A673 (cell line): ENCODE measurements around the gene PRKAG2.

Experiments used
- EZH2 ChIP-seq: fragments of 200-600 bp; sonication (generic); IDR thresholded peaks from 2 replicates; pipeline ENCODE4 v1.6.1; 2017; ENCODE audit warnings: borderline replicate concordance, low read depth, mild to moderate bottlenecking, mixed read lengths, antibody characterized with exemption, low read length; ENCODE audit not compliant: poor library complexity, severe bottlenecking
- TF ChIP-seq, protein P1 (sequence below): fragments of 300-800, 200-600 bp; sonication (generic); conservative IDR thresholded peaks from 2 replicates; pipeline ENCODE4 v1.5.1; 2017; ENCODE audit warnings: low read depth, mild to moderate bottlenecking, antibody characterized with exemption, low read length, moderate library complexity, mixed read lengths

GRCh38 chr7:151821226-151821625 is 55.7 kb downstream of the PRKAG2 start:
- TF ChIP-seq, protein P1, sequence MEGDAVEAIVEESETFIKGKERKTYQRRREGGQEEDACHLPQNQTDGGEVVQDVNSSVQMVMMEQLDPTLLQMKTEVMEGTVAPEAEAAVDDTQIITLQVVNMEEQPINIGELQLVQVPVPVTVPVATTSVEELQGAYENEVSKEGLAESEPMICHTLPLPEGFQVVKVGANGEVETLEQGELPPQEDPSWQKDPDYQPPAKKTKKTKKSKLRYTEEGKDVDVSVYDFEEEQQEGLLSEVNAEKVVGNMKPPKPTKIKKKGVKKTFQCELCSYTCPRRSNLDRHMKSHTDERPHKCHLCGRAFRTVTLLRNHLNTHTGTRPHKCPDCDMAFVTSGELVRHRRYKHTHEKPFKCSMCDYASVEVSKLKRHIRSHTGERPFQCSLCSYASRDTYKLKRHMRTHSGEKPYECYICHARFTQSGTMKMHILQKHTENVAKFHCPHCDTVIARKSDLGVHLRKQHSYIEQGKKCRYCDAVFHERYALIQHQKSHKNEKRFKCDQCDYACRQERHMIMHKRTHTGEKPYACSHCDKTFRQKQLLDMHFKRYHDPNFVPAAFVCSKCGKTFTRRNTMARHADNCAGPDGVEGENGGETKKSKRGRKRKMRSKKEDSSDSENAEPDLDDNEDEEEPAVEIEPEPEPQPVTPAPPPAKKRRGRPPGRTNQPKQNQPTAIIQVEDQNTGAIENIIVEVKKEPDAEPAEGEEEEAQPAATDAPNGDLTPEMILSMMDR = no peak
- no peak for TF ChIP-seq EZH2
